Measurements from ENCODE around the gene CREBBP. TPM values are rescaled to one million over a fixed set of nuclear protein-coding genes. Genes with fewer than 3 reads are reported as not detected.

Gene CREBBP
- total and polyA plus RNA-seq, 2 donors (not counting 3 experiments of a cell fraction or from before 2014, with no cell fraction given): 13.8 to 72.7 TPM

- no peaks in the 10 kb centered on the region for H3K9me1 ChIP-seq (replicated peaks; ENCODE audit: control insufficient read depth, extremely low read depth, insufficient read depth, low read length)
- H3K9me3 ChIP-seq (replicated peaks; ENCODE audit: control insufficient read depth, insufficient read depth, low read length): no peaks in the 10 kb centered on the region
- H3K27ac ChIP-seq (ENCODE audit: insufficient read depth, low read depth, low read length): no peak overlapping the region
- no peak overlapping the region for H2AFZ ChIP-seq (ENCODE audit: low read depth, low read length)
- POLR2A ChIA-PET: no interaction called here
- no peak overlapping the region for H3K4me3 ChIP-seq (replicated peaks in 1 of 3; ENCODE audit: insufficient read depth in 1 of 3, low read depth in 1 of 3, low read length in 3 of 3)
- H3K36me3 ChIP-seq (ENCODE audit: control insufficient read depth in 2 of 2, extremely low read depth in 1 of 2, insufficient read depth in 2 of 2, low read length in 2 of 2): peaks cover 16 to 19% of the 10 kb centered on the region in 2 experiments
- H3K27me3 ChIP-seq (ENCODE audit: control insufficient read depth in 2 of 2, insufficient read depth in 2 of 2, low read length in 2 of 2): no peaks in the 10 kb centered on the region
- FAIRE-seq: no peak
- peaks cover 2% of the 10 kb centered on the region for H4K20me1 ChIP-seq (replicated peaks; ENCODE audit: control insufficient read depth, extremely low read depth, insufficient read depth, low read length)
- CTCF ChIA-PET: no interaction called here
- TF ChIP-seq POLR2AphosphoS5 (IDR thresholded peaks at IDR 0.05; ENCODE audit: insufficient read depth, low read depth, low read length) (no peak), GATA2 (IDR thresholded peaks at IDR 0.05; ENCODE audit: insufficient read depth, insufficient read length, low read depth, low read length) (no peak), MYC (IDR thresholded peaks at IDR 0.05; ENCODE audit: low read depth, low read length) (no peak), JUN (IDR thresholded peaks at IDR 0.05; ENCODE audit: borderline replicate concordance, insufficient read depth, insufficient read length, low read depth) (no peak), MAX (IDR thresholded peaks at IDR 0.05; ENCODE audit: insufficient read depth, insufficient read length) (no peak), POLR2A (IDR thresholded peaks at IDR 0.05; ENCODE audit: low read depth, low read length) (no peak), EZH2 (IDR thresholded peaks at IDR 0.05; ENCODE audit: borderline replicate concordance, low read depth, low read length, severe bottlenecking) (no peak)
- H3K79me2 ChIP-seq (ENCODE audit: control insufficient read depth, insufficient read depth, low read length): peaks cover 44% of the 10 kb centered on the region
- no peak overlapping the region for H3K4me2 ChIP-seq (ENCODE audit: insufficient read depth, low read length)
- dilution Hi-C loops (cut with MboI; ENCODE audit: extremely low pct_ligation_motif_present, low sequenced_read_pairs): no loop called here
- BruUV-seq (replicated peaks): no TSS peak
- intact Hi-C loops (cut with micrococcal nuclease): loop anchor here (10.0 kb wide), 1 partner anchor 83 kb away; no protein-coding TSS in a partner anchor
- no peak overlapping the region for H3K9ac ChIP-seq (replicated peaks; ENCODE audit: extremely low read depth, insufficient read depth, low read length)
- no peak for DNase-seq (ENCODE audit: low read depth, low spot score)
- H3K4me1 ChIP-seq (ENCODE audit: control insufficient read depth, extremely low read depth, insufficient read depth, low read length): no peaks in the 10 kb centered on the region
Measured at GRCh38 chr16:3791701-3792100, 88.8 kb downstream of the CREBBP start.

GRCh38 chr16:3789375-3790099, 91.0 kb downstream of the CREBBP start:
- no peak for TF ChIP-seq EZH2 (IDR thresholded peaks at IDR 0.05; ENCODE audit: borderline replicate concordance, low read depth, low read length, severe bottlenecking)
- TF ChIP-seq POLR2AphosphoS5 (IDR thresholded peaks at IDR 0.05; ENCODE audit: insufficient read depth, low read depth, low read length): no peak
- no peak for TF ChIP-seq GATA2 (IDR thresholded peaks at IDR 0.05; ENCODE audit: insufficient read depth, insufficient read length, low read depth, low read length)
- no peak for TF ChIP-seq JUN (IDR thresholded peaks at IDR 0.05; ENCODE audit: borderline replicate concordance, insufficient read depth, insufficient read length, low read depth)
- no peak for TF ChIP-seq MYC (IDR thresholded peaks at IDR 0.05; ENCODE audit: low read depth, low read length)
- TF ChIP-seq POLR2A (IDR thresholded peaks at IDR 0.05; ENCODE audit: low read depth, low read length): no peak
- no peak for TF ChIP-seq FOS (IDR thresholded peaks at IDR 0.05; ENCODE audit: borderline replicate concordance, insufficient read depth, low read length)
- TF ChIP-seq MAX (IDR thresholded peaks at IDR 0.05; ENCODE audit: insufficient read depth, insufficient read length): no peak
- TF ChIP-seq CTCF (IDR thresholded peaks at IDR 0.05; ENCODE audit: extremely low read depth in 1 of 2, insufficient read depth in 1 of 2, low read depth in 1 of 2, low read length in 2 of 2): no peak
- POLR2A ChIA-PET: no interaction called here
- CTCF ChIA-PET: no interaction called here
- Histone ChIP-seq H3K9me1 (replicated peaks; ENCODE audit: control insufficient read depth, extremely low read depth, insufficient read depth, low read length) (no peaks in the 10 kb centered on the region), H4K20me1 (replicated peaks; ENCODE audit: control insufficient read depth, extremely low read depth, insufficient read depth, low read length) (peaks cover 2% of the 10 kb centered on the region), H3K27ac (ENCODE audit: insufficient read depth, low read depth, low read length) (no peak overlapping the region), H3K4me3 (replicated peaks in 1 of 3; ENCODE audit: insufficient read depth in 1 of 3, low read depth in 1 of 3, low read length in 3 of 3) (no peak overlapping the region), H3K27me3 (ENCODE audit: control insufficient read depth in 2 of 2, insufficient read depth in 2 of 2, low read length in 2 of 2) (no peaks in the 10 kb centered on the region), H2AFZ (ENCODE audit: low read depth, low read length) (no peak overlapping the region), H3K9ac (replicated peaks; ENCODE audit: extremely low read depth, insufficient read depth, low read length) (no peak overlapping the region), H3K36me3 (ENCODE audit: control insufficient read depth in 2 of 2, extremely low read depth in 1 of 2, insufficient read depth in 2 of 2, low read length in 2 of 2) (peaks cover 19% of the 10 kb centered on the region in 2 experiments), H3K4me1 (ENCODE audit: control insufficient read depth, extremely low read depth, insufficient read depth, low read length) (no peaks in the 10 kb centered on the region), H3K4me2 (ENCODE audit: insufficient read depth, low read length) (no peak overlapping the region), H3K9me3 (replicated peaks; ENCODE audit: control insufficient read depth, insufficient read depth, low read length) (no peaks in the 10 kb centered on the region), H3K79me2 (ENCODE audit: control insufficient read depth, insufficient read depth, low read length) (peaks cover 40% of the 10 kb centered on the region)
- FAIRE-seq: no peak
- BruUV-seq (replicated peaks): no TSS peak
- dilution Hi-C loops (cut with MboI; ENCODE audit: extremely low pct_ligation_motif_present, low sequenced_read_pairs) (no loop called here), intact Hi-C loops (cut with micrococcal nuclease) (loop anchor here (10.0 kb wide), 1 partner anchor 85 kb away; no protein-coding TSS in a partner anchor)
- DNase-seq (ENCODE audit: low read depth, low spot score): no peak

Measured in endothelial cell of umbilical vein (primary cell).